Stomach (tissue), 9 donors: ENCODE results near the gene FGR. TPM values are rescaled to one million over a fixed set of nuclear protein-coding genes. Genes with fewer than 3 reads are reported as not detected.
A peak's percentile ranks its signal among the peaks of the same experiment; 100 is the strongest.
"Not testable (repeated sequence)": the region's sequence is repeated elsewhere in the genome, so short reads cannot be mapped to it uniquely, and the experiment has no call there.

ENCODE experiments used
- DNase-seq, 2 donors: peaks; one replicate each; pipeline versions ENCODE4 v3.0.0 to v3.0.0-alpha.2; 2013 to 2019
- H3K27ac ChIP-seq, 5 donors: fragments of 200-600 bp in 4 of 5; sonication (generic) in 4 of 5; one replicate each; pipeline ENCODE4 v1.5.1; 2013 to 2019; ENCODE audit warnings: mild to moderate bottlenecking in 1 of 5, moderate library complexity in 1 of 5
- H3K27me3 ChIP-seq, 3 donors: fragments of 200-600 bp; sonication (generic); one replicate each; pipeline ENCODE4 v1.5.1; 2017 to 2019; ENCODE audit warnings: mixed run types in 1 of 3
- H3K36me3 ChIP-seq, 4 donors: fragments of 200-600 bp; sonication (generic); 1 replicate in 3 of 4; 2 replicates in 1 of 4; pipeline ENCODE4 v1.5.1; 2016 to 2019
- H3K4me1 ChIP-seq, 4 donors: fragments of 200-600 bp; sonication (generic); one replicate each; pipeline ENCODE4 v1.5.1; 2016 to 2019
- H3K4me3 ChIP-seq, 4 donors: fragments of 200-600 bp; sonication (generic) in 3 of 4; one replicate each; pipeline ENCODE4 v1.5.1; 2016 to 2019; ENCODE audit warnings: mild to moderate bottlenecking in 1 of 4
- H3K9me3 ChIP-seq, 4 donors: fragments of 200-600 bp; sonication (generic); one replicate each; pipeline ENCODE4 v1.5.1; 2016 to 2019
- EP300 ChIP-seq: sonication (generic); formaldehyde crosslinking; IDR thresholded peaks from one replicate; pipeline ENCODE4 v1.6.1; 2017; ENCODE audit warnings: antibody characterized with exemption
- POLR2A ChIP-seq, 4 donors: fragments of 450-650 bp; IDR thresholded peaks; one replicate each; pipeline ENCODE4 v1.6.1; 2016; ENCODE audit warnings: antibody characterized with exemption in 4 of 4, control low read depth in 2 of 4, mild to moderate bottlenecking in 1 of 4, moderate library complexity in 1 of 4
- POLR2AphosphoS5 ChIP-seq, 3 donors: sonication (generic); formaldehyde crosslinking; IDR thresholded peaks; one replicate each; pipeline ENCODE4 v1.6.1; 2016; ENCODE audit warnings: antibody characterized with exemption in 3 of 3
- WGBS, 5 donors: extraction: QIAGEN DNeasy Blood & Tissue Kit in 3 of 5; methylation state at CpG; one replicate each; pipeline versions ENCODE4 v1.1.5 to v1.1.7; 2013 to 2018; 5-methylcytosine and 5-hydroxymethylcytosine counted together
- intact Hi-C: fragments of 100-400 bp; cut with DNase I; formaldehyde crosslinking; loops from one replicate; pipeline ENCODE4 v1.15.1; 2023; ENCODE audit warnings: low total_unique reads
- polyA plus RNA-seq, 3 donors: library from polyadenylated mRNA; stranded (reverse); fragments of 200-250 nt; gene quantifications; one replicate each; pipeline ENCODE4 v1.2.3, GENCODE V29; 2013
- total RNA-seq, 5 donors: library from RNA; depleted of rRNA; stranded (reverse); fragments of >200 nt; gene quantifications; one replicate each; pipeline versions ENCODE4 v1.1.0 to v1.2.3, GENCODE V29; 2014 to 2016
- TF ChIP-seq, protein P1 (sequence below), 7 experiments: fragments of 450-650 bp in 4 of 7; fragments of 200-600 bp in 3 of 7; sonication (generic) in 3 of 7; IDR thresholded peaks; one replicate each; pipeline ENCODE4 v1.5.1; 2016 to 2019; ENCODE audit warnings: antibody characterized with exemption in 7 of 7, control low read depth in 2 of 7, mild to moderate bottlenecking in 1 of 7
- donor health status: healthy with polysubstance abuse.
- donor health status: Bipolar disorder and iron deficiency.
- donor health status: healthy.

FGR gene
- total and polyA plus RNA-seq, 8 donors: 3.1 to 9.9 (median 6.8) TPM; not detected in 2

DNA sequence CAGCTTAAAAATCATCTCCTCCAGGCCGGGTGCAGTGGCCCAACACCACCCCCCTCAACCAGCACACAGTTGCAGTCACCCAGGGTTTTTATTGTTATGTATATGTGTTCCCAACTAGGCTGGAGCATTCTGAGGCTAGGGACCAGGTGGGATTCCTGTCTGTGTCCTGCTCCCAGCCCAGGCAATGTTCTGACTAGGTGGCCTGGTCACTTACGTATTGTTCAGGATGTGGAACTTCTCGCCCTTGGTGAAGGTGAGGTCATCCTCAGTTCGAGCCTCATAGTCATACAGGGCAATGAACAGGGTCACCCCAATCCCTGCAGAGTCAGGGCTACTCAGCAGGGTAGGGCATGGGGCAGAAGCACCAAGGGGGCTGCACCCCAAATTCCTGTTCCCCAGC lies 12.2 kb downstream of the FGR start:
- intact Hi-C loops: no loop called here
- H3K36me3 ChIP-seq: no peaks in the 10 kb centered on the region
- DNase-seq: no peak
- no peaks in the 10 kb centered on the region for H3K9me3 ChIP-seq
- TF ChIP-seq EP300: no peak
- no peak for TF ChIP-seq POLR2A (IDR thresholded peaks at IDR 0.05)
- TF ChIP-seq POLR2AphosphoS5 (IDR thresholded peaks at IDR 0.05): no peak
- TF ChIP-seq, protein P1, sequence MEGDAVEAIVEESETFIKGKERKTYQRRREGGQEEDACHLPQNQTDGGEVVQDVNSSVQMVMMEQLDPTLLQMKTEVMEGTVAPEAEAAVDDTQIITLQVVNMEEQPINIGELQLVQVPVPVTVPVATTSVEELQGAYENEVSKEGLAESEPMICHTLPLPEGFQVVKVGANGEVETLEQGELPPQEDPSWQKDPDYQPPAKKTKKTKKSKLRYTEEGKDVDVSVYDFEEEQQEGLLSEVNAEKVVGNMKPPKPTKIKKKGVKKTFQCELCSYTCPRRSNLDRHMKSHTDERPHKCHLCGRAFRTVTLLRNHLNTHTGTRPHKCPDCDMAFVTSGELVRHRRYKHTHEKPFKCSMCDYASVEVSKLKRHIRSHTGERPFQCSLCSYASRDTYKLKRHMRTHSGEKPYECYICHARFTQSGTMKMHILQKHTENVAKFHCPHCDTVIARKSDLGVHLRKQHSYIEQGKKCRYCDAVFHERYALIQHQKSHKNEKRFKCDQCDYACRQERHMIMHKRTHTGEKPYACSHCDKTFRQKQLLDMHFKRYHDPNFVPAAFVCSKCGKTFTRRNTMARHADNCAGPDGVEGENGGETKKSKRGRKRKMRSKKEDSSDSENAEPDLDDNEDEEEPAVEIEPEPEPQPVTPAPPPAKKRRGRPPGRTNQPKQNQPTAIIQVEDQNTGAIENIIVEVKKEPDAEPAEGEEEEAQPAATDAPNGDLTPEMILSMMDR (IDR thresholded peaks at IDR 0.05): no peak
- H3K4me3 ChIP-seq: no peak overlapping the region
- H3K4me1 ChIP-seq: peaks cover 0 to 48% (median 4%) of the 10 kb centered on the region in 4 donors
- H3K27ac ChIP-seq: no peak overlapping the region
- WGBS, 5 donors: 80 to 83% (median 81%) methylated on average over 4 of the region's 4 CpGs
- no peaks in the 10 kb centered on the region for H3K27me3 ChIP-seq

DNA sequence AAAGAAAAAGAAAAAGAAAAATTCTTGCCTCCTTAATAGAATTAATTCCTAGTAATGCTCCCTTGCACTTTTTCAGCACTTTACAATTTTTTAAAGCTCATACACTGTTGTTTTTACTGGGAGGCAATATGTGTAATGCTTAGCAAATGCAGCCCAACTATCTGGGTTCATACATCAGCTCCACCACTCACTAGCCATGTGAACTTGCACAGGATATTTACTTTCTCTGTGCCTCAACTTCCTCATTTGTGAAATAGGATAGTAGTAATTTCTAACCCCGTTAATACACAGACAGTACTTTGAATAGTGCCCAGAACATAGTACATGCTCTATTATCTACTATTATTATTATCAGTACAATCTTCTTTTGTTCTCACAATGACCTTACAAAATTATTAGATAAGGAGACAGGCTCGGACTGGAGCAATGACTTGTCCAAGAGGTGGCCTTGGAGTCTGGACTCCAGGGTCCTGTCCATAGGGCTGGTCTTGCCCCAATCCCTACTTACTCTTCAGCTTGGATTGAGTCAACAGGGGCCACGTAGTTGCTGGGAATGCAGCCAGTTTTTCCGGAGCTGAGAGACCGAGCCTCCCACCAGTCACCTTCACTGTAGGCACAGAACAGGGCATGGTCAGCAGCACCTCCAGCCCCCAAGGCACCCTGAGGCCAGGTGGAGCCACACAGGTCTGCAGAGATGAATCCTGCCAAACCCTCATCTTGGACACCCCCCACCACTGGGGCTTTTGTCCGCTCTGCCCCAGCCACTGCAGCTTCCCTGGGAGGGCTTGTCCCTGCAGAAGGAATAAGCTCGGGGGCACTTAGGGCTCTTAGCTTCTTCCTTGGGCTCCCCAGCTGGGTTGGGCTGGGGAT lies 13.7 kb downstream of the FGR start:
- H3K4me1 ChIP-seq: peaks cover 0 to 38% (median 4%) of the 10 kb centered on the region in 4 donors
- peaks cover 0 to 4% (median 0%) of the 10 kb centered on the region in 4 donors for H3K36me3 ChIP-seq
- 33 to 42% (median 36%) methylated on average over 6 to 7 of the region's 7 CpGs for WGBS, 5 donors
- TF ChIP-seq POLR2A (IDR thresholded peaks at IDR 0.05) (no peak), EP300 (no peak), POLR2AphosphoS5 (IDR thresholded peaks at IDR 0.05) (no peak)
- TF ChIP-seq, protein P1 (IDR thresholded peaks at IDR 0.05): no peak
- H3K9me3 ChIP-seq: no peaks in the 10 kb centered on the region
- intact Hi-C loops: no loop called here
- no peak overlapping the region for H3K4me3 ChIP-seq
- H3K27ac ChIP-seq: no peak overlapping the region
- H3K27me3 ChIP-seq: no peaks in the 10 kb centered on the region
- DNase-seq: peak; percentile 62 to 81

DNA sequence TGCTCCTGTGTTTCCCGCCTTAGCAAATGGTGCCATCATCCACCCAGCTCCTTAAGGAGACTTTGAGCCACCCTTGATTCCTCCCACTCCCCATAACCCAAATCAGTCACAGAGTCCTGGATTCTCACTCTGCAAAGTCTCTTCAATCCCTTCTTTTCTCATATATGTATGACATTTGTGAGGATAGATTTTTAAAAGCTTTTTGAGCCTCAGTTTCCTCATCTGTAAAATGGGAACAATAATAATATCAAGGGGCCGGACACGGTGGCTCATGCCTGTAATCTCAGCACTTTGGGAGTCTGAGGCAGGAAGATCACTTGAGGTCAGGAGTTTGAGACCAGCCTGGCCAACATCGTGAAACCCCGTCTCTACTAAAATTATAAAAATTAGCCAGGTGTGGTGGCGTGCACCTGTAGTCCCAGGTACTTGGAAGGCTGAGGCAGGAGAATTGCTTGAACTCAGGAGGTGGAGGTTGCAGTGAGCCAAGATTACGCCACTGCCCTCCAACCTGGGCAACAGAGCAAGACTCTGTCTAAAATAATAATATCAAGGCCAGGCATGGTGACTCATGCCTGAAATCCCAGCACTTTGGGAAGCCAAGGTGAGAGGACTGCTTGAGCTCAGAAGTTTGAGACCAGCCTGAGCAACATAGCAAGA lies 15.1 kb downstream of the FGR start:
- not testable (repeated sequence) for H3K4me3 ChIP-seq, H3K27ac ChIP-seq, DNase-seq, H3K9me3 ChIP-seq, H3K36me3 ChIP-seq, H3K27me3 ChIP-seq
- H3K4me1 ChIP-seq: peaks cover 0 to 39% (median 5%) of the 10 kb centered on the region in 4 donors
- intact Hi-C loops: loop anchor here (5.0 kb wide), 1 partner anchor 42 kb away; no protein-coding TSS in a partner anchor
- 91 to 98% (median 97%) methylated on average over 7 of the region's 7 CpGs for WGBS, 5 donors

DNA sequence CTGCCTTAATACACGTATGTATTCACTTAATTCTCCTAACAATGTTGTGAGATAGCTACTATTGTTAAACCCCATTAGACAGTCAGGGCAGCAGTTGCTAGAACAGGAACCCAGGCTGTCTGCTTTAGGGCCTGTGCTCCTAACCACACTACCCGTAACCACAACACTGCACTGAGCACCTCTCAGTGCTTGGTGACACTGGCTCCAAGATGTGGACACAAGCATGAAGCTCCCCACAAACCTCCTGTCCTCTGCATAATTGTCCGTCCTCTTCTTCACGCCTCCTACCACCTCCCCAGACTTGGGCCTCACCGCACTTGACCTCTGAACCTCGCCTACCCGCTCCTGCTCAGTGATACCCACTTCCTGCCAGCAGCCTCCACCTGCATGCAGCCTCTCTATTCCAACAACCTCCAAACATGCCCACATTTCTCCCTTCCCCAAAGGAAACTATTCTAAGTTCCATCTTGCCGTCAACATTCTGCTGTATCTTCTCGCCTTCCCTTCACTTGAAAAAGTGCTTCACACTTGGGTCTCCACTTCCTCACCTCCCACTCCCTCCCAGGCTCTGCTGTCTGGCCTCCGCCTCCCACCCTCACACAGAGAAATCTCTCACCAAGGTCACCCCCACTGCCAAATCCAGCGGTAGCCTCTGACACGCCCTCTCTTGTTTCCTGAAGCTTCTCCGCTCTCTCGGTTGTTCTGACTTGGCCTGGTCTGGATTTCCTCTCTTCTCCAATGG lies 16.5 kb downstream of the FGR start:
- intact Hi-C loops: loop anchor here (5.0 kb wide), 1 partner anchor 44 kb away; no protein-coding TSS in a partner anchor
- Histone ChIP-seq H3K4me1 (peaks cover 0 to 44% (median 8%) of the 10 kb centered on the region in 4 donors), H3K4me3 (no peak overlapping the region), H3K36me3 (peaks cover 0 to 4% (median 0%) of the 10 kb centered on the region in 4 donors), H3K27me3 (no peaks in the 10 kb centered on the region), H3K27ac (peak overlapping the region in 1 of 5 donors; percentile 14), H3K9me3 (no peaks in the 10 kb centered on the region)
- DNase-seq: peak in 1 of 2 donors; percentile 53
- WGBS, 5 donors: 72 to 80% (median 76%) methylated on average over 14 of the region's 14 CpGs
- TF ChIP-seq, protein P1 (IDR thresholded peaks at IDR 0.05): no peak
- TF ChIP-seq POLR2AphosphoS5 (IDR thresholded peaks at IDR 0.05) (no peak), POLR2A (IDR thresholded peaks at IDR 0.05) (no peak), EP300 (no peak)
